ENCODE data around the gene DNAAF2.
A peak's percentile ranks its signal among the peaks of the same experiment; 100 is the strongest.

DNAAF2 gene

GRCh38 chr14:49612251-49612650 is 22.8 kb downstream of the DNAAF2 start:
- no peak for TF ChIP-seq CTCF (IDR thresholded peaks at IDR 0.05; ENCODE audit: insufficient read depth, low read depth, low read length, missing control alignments)
- H3K4me3 ChIP-seq (ENCODE audit: low read length) = no peak overlapping the region
- no peak for DNase-seq (ENCODE audit: low read depth)

- DNase-seq (ENCODE audit: low read depth) = no peak
Measured at GRCh38 chr14:49607583-49607982, 27.5 kb downstream of the DNAAF2 start.

DNA sequence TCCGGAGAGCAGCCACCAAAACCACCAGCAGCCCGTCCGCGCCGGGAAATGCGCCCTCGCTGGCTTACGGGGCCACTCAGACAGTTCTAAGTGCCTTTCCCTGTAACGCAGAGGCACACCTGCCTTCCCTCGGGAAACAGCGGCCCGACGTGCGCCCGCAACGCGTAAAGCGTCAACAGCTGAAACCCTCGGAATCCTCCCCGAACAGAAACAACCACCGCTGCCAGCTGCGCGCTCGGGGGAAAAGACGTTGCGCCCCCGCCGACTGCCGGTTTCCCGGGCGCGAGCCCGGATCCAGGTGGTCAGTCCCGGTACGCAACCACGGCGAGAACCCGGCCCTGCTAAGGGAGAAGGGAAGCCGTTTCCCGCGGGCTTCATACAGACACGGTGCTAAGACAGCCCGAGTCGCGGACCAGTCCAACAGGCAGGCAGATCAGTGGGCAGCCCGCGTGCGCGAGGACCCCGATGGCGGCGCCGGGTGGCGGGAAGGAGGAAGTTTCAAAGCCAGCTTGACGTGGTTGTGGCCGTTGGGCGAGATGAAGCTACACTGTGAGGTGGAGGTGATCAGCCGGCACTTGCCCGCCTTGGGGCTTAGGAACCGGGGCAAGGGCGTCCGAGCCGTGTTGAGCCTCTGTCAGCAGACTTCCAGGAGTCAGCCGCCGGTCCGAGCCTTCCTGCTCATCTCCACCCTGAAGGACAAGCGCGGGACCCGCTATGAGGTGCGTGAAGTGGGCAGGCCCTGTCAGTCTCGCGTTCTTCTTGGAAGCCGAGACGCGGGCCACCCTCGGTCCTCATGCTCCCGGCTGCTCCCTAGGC is 36.4 kb downstream of the DNAAF2 start, which contains the start of gene LRR1:
LRR1 (plus strand) TSS at position 456 of the 816 bp plus-strand sequence; CDS start at position 537, 81 bp downstream.
- peak within 1 kb of the TSS; percentile 94 for H3K4me3 ChIP-seq (ENCODE audit: low read length)
- DNase-seq (ENCODE audit: low read depth) = peak; percentile 90
- no peak for TF ChIP-seq CTCF (IDR thresholded peaks at IDR 0.05; ENCODE audit: insufficient read depth, low read depth, low read length, missing control alignments)

More at GRCh38 chr14:49607583-49607982, 27.5 kb downstream of the DNAAF2 start:
- no peak overlapping the region for H3K4me3 ChIP-seq (ENCODE audit: low read length)
- no peak for TF ChIP-seq CTCF (IDR thresholded peaks at IDR 0.05; ENCODE audit: insufficient read depth, low read depth, low read length, missing control alignments)

DNA sequence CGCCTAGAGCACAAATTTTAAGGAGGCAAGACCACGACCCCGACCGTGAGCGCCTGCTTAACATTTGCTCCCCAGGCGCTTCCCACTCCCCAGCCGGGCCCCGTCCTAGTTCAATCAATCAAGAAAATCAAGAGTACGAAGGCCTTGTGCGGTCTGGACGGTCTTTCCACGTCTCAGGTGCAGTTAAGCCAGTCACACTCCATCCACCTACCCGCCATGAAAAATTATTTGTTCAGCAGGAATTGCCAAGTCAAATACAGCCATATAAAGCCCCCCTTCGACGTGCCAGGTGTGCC is 36.9 kb downstream of the DNAAF2 start:
- TF ChIP-seq CTCF (IDR thresholded peaks at IDR 0.05; ENCODE audit: insufficient read depth, low read depth, low read length, missing control alignments) = no peak
- H3K4me3 ChIP-seq (ENCODE audit: low read length) = peak overlapping the region; percentile 94
- no peak for DNase-seq (ENCODE audit: low read depth)

GRCh38 chr14:49594347-49595091 is 40.5 kb downstream of the DNAAF2 start:
- no peak for TF ChIP-seq CTCF (IDR thresholded peaks at IDR 0.05; ENCODE audit: insufficient read depth, low read depth, low read length, missing control alignments)
- no peak overlapping the region for H3K4me3 ChIP-seq (ENCODE audit: low read length)
- peak; percentile 41 for DNase-seq (ENCODE audit: low read depth)

DNA sequence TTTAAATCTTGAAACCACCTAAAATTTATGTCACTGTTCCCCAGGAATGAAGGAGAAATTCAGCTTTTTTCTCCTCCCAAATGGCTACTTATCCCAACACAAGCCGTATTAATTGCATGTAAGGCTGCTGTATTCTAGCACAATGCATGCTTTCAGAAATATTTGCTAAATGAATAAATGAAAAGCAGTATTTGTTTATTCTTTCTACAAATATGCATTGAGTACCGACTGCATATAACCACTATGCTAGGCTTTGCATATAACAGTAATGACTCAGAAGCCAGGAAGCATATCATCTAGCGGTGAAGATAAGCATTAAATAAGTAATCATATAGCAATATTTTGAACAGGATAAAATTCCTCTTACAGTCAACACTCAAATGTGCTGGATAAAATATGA is 42.0 kb downstream of the DNAAF2 start:
- no peak for TF ChIP-seq CTCF (IDR thresholded peaks at IDR 0.05; ENCODE audit: insufficient read depth, low read depth, low read length, missing control alignments)
- no peak overlapping the region for H3K4me3 ChIP-seq (ENCODE audit: low read length)
- peak; percentile 37 for DNase-seq (ENCODE audit: low read depth)

Measured in epithelial cell of esophagus (primary cell).